Measurements from ENCODE around the gene ARL14EPL.
"Not testable (repeated sequence)": the region's sequence is repeated elsewhere in the genome, so short reads cannot be mapped to it uniquely, and the experiment has no call there.

Gene ARL14EPL

GRCh38 chr5:116046823-116047222 lies 14.6 kb downstream of the ARL14EPL start:
- no peak for DNase-seq (ENCODE audit: low read depth in 2 of 2)

- DNase-seq (ENCODE audit: low read depth in 2 of 2), result no peak
These were observed 26.2 kb downstream of the ARL14EPL start for GRCh38 chr5:116058346-116058936.

GRCh38 chr5:116062352-116062751 lies 30.1 kb downstream of the ARL14EPL start:
- DNase-seq (ENCODE audit: low read depth in 2 of 2), result no peak

GRCh38 chr5:116063950-116064349 lies 31.7 kb downstream of the ARL14EPL start:
- DNase-seq (ENCODE audit: low read depth in 2 of 2), result no peak

GRCh38 chr5:116068028-116068632 lies 35.9 kb downstream of the ARL14EPL start:
- DNase-seq (ENCODE audit: low read depth in 2 of 2), result no peak

- no peak for DNase-seq (ENCODE audit: low read depth in 2 of 2)
These were observed 38.9 kb downstream of the ARL14EPL start for GRCh38 chr5:116071211-116071610.

GRCh38 chr5:116075191-116075831 lies 43.0 kb downstream of the ARL14EPL start:
- no peak for DNase-seq (ENCODE audit: low read depth in 2 of 2)

GRCh38 chr5:116076496-116076895 lies 44.2 kb downstream of the ARL14EPL start:
- no peak for DNase-seq (ENCODE audit: low read depth in 2 of 2)

- DNase-seq (ENCODE audit: low read depth in 2 of 2), result no peak
These were observed 45.9 kb downstream of the ARL14EPL start for GRCh38 chr5:116078199-116078598.

- DNase-seq (ENCODE audit: low read depth in 2 of 2), result no peak
These were observed 52.0 kb downstream of the ARL14EPL start for GRCh38 chr5:116084287-116084691.

- DNase-seq (ENCODE audit: low read depth in 2 of 2), result peak; percentile 57 to 64
These were observed 52.8 kb downstream of the ARL14EPL start, which contains the start of gene COMMD10 for GRCh38 chr5:116084871-116085715. COMMD10 (plus strand) TSS chr5:116085025.

- DNase-seq (ENCODE audit: low read depth in 2 of 2), result not testable (repeated sequence)
These were observed 54.0 kb downstream of the ARL14EPL start for GRCh38 chr5:116086309-116086708.

GRCh38 chr5:116088062-116088461 lies 55.8 kb downstream of the ARL14EPL start:
- DNase-seq (ENCODE audit: low read depth in 2 of 2), result no peak

GRCh38 chr5:116090302-116090701 lies 58.0 kb downstream of the ARL14EPL start:
- no peak for DNase-seq (ENCODE audit: low read depth in 2 of 2)

- DNase-seq (ENCODE audit: low read depth in 2 of 2), result no peak
These were observed 59.1 kb downstream of the ARL14EPL start for GRCh38 chr5:116091416-116091815.

GRCh38 chr5:116097301-116097700 lies 65.0 kb downstream of the ARL14EPL start:
- DNase-seq (ENCODE audit: low read depth in 2 of 2), result no peak

GRCh38 chr5:116098998-116099397 lies 66.7 kb downstream of the ARL14EPL start:
- DNase-seq (ENCODE audit: low read depth in 2 of 2), result no peak

GRCh38 chr5:116104941-116105340 lies 72.7 kb downstream of the ARL14EPL start:
- not testable (repeated sequence) for DNase-seq (ENCODE audit: low read depth in 2 of 2)
